ENCODE data around the gene GPR161.
"Not testable (repeated sequence)": the region's sequence is repeated elsewhere in the genome, so short reads cannot be mapped to it uniquely, and the experiment has no call there.

Gene GPR161, protein sequence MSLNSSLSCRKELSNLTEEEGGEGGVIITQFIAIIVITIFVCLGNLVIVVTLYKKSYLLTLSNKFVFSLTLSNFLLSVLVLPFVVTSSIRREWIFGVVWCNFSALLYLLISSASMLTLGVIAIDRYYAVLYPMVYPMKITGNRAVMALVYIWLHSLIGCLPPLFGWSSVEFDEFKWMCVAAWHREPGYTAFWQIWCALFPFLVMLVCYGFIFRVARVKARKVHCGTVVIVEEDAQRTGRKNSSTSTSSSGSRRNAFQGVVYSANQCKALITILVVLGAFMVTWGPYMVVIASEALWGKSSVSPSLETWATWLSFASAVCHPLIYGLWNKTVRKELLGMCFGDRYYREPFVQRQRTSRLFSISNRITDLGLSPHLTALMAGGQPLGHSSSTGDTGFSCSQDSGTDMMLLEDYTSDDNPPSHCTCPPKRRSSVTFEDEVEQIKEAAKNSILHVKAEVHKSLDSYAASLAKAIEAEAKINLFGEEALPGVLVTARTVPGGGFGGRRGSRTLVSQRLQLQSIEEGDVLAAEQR

DNA sequence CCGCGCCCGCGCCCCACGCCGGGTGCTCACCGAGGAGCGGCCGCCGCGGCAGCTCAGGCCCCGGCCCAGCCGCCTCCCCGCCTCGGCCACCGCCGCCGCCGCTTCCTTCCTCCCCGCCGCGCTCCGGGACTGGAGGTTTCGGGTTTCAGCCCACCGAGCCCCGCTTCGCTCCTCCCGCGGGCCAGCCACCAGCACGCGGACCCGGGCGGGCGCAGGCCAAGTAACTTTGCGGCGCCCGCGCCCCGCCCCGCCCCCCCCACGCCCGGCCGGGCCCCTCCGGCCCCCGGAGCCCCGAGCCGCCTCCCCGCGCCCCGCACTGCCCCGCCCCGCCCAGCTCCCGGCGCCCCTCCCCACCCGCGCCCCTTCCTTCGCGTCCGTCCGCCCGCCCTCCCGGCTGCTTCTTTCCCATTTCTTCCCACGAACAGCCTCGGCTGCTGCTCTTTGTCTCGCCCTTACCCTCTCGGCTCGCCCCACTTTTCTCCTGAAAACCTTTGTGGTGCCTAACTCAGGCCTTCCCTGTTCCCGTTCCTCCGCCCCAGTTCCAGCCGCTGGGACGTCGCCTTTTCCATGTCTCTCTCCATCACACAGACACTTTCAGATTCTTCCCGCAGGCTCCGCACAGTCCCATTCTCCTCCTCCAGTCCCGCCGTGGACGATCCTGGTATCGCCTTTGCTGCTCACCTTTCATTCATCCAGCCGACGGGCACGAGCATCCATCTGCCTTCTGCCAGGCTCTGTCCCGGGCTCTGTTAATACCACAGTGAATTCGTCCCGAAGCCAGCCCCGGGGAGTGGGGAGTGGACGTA is at the start of gene GPR161:
Gene GPR161, minus strand, starts transcription at position 222 of the 806 bp plus-strand sequence. CDS start 32,080 bp downstream, outside the sequence.
- DNase-seq, result no peak

DNA sequence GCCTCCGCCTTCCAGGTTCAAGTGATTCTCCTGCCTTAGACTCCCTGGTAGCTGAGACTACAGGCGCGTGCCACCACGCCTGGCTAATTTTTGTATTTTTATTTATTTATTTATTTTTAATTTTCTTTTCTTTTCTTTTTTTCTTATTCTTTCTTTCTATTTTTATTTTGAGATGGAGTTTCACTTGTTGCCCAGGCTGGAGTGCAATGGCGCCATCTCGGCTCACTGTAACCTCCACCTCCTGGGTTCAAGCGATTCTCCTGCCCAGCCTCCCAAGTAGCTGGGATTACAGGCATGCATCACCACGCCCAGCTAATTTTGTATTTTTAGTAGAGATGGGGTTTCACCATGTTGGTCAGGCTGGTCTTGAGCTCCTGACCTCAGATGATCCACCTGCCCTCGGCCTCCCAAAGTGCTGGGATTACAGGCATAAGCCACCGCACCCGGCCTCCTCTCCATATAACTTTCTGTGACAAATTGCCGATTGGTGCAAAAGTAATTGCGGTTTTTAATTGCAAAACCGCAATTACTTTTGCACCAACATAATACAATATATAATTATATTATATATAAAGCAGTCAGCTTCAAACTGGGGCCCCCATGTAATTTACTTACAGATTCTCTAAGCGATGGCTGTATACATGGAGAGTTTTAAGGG is 44.5 kb upstream of the GPR161 start:
- DNase-seq, result not testable (repeated sequence)

DNA sequence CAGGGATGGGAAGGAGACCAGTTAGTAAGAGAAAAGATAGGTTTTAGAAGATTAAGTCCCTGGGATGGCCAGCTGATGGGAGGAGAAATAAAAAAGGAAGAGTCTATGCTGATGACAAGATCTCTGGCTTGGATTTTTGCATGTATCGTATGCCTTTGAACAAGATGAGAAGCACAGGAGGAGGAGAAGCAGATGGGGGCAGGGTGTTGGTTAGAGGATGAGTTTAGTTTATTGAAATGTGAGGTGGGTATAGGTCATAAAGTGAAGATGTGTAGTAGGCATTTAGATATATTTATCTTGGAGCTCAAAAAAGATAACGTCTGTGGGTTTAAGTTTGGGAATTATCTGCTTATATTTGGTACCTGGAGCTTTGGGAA is 43.4 kb upstream of the GPR161 start:
- no peak for DNase-seq

DNA sequence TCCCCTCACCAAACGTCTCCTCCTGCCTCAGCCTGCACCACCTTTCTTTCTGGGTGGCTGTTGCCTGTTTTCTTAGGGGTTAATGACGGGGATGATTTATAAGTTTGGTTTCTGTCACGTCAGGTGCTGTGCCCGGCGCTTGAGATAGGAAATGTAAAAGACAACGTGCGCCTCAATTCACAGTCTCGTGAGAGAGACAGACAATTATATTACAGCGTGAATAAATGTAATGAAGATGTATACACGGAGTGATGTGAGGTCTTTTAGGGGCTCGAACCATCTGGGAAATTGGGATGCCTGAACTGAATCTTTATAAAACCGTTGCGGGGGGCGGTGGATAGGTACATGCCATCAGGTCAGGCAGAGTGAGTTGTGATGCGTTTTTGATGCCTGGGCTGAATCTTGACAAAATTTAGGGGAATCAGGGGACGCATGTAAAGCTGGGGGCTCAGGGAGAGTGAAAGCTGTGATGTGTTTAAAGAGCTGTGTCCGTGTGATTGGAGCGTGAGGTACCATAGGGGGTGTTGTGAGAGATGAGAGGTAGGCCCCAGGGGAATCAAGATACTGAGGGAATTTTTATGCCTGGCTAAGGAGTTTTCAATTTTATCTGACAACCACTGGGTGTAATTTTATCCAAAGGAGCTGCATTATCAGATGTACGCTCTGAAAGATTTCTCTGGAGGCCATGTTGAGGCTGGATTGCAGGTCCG is 42.9 kb upstream of the GPR161 start:
- no peak for DNase-seq

DNA sequence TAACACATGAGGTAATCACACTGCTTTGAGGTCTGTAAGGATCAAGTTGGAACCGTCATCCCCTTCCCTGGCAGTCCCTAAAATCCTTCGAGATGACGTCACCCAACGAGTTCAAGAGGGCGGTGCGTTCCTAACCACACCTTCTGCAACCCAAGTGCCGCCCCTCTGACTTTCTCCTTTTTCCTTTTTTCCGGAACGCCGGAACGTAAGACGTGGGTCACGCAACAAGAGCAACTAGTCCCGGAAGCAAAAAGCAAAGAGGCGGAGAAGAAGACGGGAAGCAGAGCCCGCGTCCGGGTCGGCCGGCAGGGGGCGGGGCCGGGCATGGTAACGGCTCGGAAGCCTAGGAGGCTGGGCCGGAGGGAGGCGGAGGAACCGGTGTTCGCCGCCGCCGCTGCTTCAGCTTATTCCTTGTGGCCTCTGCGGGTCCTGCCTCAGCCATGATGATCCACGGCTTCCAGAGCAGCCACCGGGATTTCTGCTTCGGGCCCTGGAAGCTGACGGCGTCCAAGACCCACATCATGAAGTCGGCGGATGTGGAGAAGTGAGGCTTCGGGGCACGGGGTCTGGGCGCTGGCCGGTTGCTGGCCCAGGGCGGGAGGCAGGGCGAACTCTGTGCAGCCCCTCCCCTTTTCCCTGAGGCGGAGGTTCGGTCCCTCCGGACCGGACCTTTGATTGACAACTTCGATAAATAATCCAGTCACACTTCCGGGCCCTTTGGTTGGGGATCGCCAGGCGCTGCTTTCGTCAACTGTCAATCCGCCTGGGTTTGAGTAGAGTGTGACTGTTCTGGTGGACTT is 42.1 kb upstream of the GPR161 start, which contains the start of gene TIPRL:
Gene TIPRL, plus strand, starts transcription at position 325 of the 800 bp plus-strand sequence. Its CDS starts 116 bp downstream, at position 441.
- peak; percentile 99 for DNase-seq

DNA sequence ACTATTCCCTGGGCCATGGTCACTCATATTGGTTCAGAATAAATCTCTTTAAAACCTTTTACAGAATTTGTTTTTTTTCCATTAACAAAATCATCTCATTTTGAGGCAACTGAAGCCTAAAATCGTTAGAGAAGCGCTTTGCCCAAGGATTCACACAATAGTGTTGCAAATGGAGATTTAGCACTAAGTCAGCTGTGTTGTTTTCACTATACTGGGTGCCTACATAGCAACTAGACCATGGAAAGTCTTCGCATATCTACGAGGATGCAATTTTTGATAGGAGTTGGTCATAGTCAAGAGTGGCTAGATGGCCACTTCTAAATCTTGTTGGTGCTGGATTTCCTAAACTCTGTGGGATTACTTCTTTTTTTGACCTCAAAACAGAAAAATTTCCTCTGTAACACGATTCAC is 41.5 kb upstream of the GPR161 start:
- no peak for DNase-seq

DNA sequence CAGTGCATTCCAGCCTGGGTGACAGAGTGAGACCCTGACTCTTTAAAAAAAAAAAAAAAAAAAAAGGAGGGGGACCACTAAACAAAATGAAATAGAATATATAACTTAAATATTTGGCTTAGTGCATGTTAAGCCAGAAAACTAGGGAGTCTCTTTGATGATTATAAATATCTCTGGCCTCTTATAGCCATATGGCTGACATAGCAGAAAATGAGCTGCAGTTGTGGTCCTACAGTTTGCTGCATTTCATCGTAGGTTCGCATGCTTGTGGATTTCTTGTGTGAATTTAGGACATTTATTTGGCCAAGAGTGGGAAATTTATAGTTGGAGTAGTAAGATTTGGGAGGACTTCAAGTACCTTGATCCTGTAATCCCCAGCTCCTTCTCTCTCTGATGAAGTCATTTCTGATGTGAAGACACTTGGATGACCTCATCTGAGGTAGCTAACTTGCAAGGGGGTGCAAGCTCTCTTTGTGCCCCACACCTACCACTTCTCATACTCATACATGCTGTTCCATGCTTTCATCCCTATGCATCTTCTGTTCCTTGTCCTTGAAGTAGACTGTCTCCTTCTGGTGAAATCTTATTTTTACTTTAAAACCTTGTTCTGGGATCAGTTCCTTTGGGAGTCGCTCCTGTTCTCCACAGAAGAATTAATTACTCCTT is 35.7 kb upstream of the GPR161 start:
- DNase-seq, result no peak

DNA sequence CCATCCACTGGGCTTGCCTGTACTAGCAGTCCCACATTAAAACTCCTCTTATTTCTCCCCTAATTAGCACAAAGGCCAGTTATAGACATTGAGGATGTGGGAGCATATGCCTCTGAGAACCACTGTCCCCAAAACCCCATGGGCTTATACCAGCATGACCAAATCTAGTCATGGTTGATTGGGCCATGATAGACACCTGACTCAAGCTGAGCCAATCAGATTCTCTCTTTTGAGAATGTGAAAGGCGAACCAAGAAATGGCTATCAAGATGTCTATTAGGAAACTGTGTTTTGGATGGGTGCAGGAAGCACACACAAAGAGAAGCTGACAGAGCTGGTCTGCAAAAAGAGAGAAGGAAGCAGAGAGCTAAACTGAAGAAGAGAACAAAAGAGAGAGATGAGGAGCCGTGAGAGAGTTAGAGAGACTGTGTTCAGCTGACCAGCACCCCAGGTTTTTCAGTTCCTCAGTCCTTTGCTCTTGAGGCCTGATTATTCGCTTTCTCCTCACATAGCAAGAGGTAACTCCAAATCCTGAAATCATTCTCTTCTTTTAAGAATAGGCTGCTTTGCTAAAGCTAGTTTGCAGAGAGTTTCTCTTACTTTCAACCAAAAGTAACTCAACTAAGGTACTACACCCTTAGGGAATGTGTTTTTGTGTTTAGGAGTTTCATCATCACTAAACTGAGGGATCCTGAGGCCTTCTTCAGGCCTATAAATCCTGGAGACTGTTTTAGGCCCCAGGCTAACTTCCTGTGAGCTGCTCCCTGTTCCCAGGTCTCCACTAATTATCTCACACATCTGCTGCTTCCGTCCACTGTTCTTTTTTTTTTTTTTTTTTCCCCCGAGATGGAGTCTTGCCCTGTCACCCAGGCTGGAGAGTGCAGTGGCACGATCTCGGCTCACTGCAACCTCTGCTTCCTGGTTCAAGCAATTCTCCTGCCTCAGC is 34.1 kb upstream of the GPR161 start:
- DNase-seq, result no peak

DNA sequence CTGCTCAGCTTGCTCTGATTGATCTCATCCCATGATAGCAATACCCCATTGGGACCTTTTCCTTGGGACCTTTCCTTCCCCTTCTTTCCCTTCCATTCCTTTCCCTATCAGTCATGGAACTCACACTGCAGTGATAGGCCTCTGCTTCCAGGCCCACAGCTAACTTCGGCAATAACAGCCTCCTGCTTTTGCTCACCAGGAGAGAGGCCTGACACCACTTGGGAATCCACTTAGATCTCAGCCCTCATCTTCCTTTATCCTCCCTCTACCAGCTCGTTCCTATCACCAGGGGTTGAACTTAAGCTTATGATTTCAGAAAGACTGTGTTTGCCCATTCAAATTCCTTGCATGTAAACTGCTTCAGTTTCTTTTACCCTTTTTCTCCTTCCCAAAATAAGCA is 31.1 kb upstream of the GPR161 start:
- no peak for DNase-seq

DNA sequence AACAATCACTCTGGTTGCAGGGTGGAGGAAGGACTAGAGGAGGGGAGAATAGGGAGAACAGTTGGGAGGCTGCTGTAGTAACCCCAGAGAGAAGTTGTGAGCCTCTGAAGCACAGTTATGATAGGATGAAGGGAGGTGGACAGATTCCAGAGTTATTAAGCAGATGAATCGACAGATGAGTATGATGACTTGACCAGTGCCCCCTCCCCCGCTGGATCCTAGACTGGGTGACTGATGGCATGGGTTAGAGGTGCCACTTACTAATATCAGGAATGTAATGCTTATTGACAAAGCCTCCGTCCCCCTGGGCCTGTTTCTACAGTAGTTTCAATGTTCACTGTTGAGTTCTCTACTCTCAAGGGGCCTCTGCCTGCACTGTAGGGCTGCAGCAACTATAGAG is 28.0 kb upstream of the GPR161 start:
- DNase-seq, result no peak

DNA sequence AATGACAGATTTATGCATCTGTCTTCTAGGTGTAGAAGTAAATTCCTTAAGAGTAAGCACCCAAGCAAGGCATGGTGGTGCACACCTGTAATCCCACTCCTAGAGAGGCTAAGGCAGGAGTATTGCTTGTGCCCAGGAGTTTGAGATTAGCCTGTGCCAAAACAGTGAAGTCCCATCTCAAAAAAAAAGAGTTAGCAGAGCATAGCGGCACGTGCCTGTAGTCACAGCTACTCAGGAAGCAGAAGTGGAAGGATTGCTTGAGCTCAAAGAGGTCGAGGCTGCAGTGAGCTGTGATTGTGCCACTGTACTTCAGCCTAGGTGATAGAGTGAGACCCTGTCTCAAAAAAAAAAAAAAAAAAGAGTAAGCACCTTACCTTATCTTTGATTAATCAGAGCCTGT is 26.9 kb upstream of the GPR161 start:
- DNase-seq, result no peak

DNA sequence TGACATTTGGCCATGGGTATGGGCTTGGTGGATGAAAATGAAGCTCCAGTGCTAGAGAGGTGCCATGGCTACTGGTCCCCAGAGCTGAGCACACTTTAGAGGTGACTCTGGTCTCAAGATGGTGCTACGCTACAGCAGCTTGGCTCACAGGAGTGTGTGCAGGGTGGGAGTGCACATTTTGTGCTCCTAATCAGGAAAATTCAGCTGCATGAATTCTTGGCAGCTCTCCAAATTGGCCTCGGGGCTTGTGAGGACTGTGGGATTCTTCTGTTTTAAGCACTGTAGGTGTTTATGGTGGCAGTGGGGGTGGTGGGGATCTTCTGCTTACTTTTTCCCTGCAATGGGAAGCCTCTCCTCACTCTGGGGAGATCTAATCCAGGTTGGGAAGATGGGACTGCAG is 24.7 kb upstream of the GPR161 start:
- no peak for DNase-seq

DNA sequence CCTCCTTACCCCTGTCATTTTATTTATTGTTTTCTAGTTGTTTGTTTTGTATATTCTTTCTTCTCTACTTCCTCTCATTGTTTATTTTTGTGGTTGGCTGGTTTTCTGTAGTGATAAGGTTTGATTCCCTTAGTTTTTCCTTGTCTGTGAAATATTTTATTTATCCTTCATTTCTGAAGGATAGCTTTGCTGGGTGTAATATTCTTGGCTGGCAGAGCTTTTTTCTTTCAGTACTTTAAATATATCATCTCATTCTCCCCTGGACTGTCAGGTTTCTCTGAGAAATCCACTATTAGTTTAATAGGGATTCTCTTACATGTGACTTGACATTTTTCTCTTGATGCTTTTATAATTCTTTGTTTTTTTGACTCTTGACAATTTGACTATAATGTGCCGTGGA is 23.2 kb upstream of the GPR161 start:
- DNase-seq, result no peak

DNA sequence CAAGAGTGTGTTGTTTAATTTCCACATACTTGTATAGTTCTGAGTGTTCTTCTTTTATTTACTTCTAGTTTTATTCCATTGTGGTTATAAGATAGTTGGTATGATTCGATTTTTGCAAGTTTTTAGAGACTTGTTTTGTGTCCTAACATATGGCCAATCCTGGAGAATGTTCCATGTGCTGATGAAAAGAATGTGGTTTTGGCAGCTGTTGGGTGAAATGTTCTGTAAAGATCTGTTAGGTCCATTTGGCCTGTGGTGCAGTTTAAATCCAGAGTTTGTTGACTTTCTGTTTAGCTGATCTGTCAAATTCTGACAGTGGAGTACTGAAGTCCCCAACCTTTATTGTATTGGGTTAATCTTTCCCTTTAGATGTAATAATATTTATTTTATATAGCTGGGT is 22.5 kb upstream of the GPR161 start:
- no peak for DNase-seq

DNA sequence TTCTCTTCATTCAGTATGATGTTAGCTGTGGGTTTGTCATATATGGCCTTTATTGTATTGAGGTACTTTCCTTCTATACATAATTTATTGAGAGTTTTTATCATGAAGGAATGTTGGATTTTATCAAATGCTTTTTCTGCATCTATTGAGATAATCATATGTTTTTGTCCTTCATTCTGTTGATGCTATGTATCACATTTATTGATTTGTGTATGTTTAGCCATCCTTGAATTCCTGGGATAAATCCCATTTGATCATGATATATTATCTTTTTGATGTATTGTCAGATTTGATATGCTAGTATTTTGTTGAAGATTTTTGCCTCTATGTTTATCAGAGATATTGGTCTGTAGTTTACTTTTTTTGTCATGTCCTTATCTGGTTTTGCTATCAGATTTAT is 20.9 kb upstream of the GPR161 start:
- no peak for DNase-seq

DNA sequence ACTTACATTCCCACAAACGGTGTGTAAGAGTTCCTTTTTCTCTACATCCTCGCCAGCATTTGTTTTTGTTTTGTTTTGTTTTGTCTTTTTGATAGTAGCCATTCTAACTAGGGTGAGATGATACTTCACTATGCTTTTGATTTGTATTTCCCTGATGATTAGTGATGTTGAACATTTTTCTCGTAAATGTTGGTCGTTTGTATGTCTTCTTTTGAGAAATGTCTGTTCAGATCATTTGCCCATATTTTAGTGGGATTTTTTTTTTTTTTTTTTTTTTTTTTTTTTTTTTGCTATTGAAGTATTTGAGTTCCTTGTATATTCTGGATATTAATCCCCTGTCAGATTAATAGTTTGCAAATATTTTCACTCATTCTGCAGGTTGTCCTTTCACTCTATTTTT is 19.2 kb upstream of the GPR161 start:
- no peak for DNase-seq

DNA sequence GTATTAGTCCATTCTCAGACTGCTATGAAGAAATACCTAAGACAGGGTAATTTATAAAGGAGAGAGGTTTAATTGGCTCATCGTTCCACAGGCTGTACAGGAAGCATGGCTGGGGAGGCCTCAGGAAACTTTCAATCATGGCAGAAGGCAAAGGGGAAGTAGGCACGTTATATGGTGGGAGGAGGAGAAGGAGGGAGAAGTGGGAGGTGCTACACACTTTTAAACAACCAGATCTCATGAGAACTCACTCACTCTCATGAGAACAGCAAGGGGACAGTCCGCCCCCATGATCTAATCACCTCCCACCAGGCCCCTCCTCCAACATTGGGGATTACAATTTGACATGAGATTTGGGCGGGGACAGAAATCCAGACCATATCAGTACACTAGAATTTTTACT is 18.0 kb upstream of the GPR161 start:
- DNase-seq, result not testable (repeated sequence)

DNA sequence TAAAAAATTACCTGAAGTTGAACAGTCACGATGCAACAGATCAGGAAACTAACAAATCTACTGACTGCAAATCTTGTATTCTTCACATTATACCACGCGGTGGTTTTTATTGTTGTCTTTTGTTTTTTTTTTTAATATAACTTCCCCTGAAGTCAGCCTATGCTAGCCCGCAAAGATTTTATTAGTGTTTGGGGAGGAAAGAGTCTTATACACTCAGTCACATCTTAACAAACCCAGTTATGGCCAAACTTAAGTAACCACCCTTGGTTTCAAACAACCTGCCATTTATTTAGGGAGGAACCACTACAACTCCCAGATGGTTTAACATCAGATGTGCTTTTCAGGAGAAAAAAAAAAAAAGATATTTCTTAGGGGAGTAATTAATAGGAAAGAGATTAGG is 15.2 kb upstream of the GPR161 start:
- DNase-seq, result no peak

DNA sequence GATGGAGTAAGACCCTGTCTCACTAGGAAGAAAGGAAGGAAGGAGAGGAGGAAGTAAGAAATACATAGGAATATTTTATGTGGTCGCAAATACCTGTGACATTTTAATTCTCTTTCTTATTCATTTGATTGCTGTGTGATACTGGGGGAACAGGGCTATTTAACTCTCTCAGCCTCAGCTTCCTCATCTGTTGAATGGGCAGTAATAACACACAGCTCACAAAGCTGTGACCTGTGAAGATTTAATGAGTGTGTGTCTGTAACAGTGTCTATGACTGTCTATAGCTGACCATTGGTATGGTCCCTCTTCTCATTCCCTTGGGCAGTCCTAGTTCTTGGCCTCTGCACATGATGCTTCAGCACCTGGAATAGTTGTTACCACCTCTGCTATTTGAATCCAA is 13.6 kb upstream of the GPR161 start:
- DNase-seq, result no peak

DNA sequence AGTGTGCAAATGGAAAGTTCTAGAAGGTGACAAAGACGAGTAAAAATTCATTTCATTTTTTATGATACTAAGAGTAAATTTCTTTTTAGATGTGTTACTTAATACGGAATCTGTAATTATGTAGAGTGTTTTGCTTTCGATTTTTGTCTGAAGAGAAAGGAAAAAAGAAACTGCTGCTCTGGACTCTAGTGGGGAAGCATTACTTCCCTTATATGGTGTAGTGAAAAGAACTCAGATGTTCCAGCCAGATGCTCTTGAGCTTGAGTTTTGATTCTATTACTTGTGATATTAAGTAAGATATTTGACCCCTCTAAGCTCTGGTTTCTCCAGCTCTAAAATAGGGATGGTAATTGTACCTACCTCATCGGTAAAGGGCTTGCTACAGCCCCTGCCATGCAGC is 12.2 kb upstream of the GPR161 start:
- no peak for DNase-seq
